Measurements from ENCODE around the gene RAB33A. TPM values are rescaled to one million over a fixed set of nuclear protein-coding genes. Genes with fewer than 3 reads are reported as not detected.

RAB33A gene
- polyA plus RNA-seq, 1 donor (not counting 4 experiments of a cell fraction or from before 2014, with no cell fraction given) = not detected

DNA sequence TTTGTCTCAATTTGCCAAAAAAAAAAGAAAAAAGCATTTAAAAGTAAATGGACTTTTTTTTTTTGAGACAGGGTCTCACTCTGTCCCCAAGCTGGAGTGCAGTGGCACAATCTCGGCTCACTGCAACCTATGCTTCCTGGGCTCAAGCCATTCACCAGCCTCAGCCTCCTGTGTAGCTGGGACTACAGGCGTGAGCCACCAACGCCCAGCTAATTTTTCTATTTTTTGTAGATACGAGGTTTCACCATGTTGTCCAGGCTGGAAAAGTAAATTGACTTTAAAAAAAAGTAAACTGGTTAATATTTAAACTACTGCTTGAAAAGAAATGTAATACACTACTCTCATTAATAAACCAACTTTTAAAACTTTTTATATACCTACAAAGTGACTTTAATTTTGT, 12.0 kb upstream of the RAB33A start:
- FAIRE-seq (no peak), DNase-seq (ENCODE audit: low read depth, low spot score) (no peak)
- Histone ChIP-seq H3K27me3 (ENCODE audit: control insufficient read depth, extremely low read depth, insufficient read depth, low read length) (no peaks in the 10 kb centered on the region), H3K27ac (ENCODE audit: control insufficient read depth, insufficient read depth, low read length) (no peak overlapping the region), H3K9me3 (ENCODE audit: control insufficient read depth, low read depth, low read length) (no peaks in the 10 kb centered on the region), H3K4me2 (ENCODE audit: control insufficient read depth, extremely low read depth, insufficient read depth, low read depth, low read length) (no peak overlapping the region), H3K4me1 (ENCODE audit: control insufficient read depth, extremely low read depth, insufficient read depth, low read length) (peaks cover 8% of the 10 kb centered on the region), H3K9ac (ENCODE audit: control insufficient read depth, extremely low read depth, insufficient read depth, low read length) (no peak overlapping the region), H3K79me2 (ENCODE audit: control insufficient read depth, insufficient read depth, low read length) (peaks cover 17% of the 10 kb centered on the region), H2AFZ (ENCODE audit: control insufficient read depth, low read length) (no peak overlapping the region), H3K9me1 (ENCODE audit: control insufficient read depth, extremely low read depth, insufficient read depth, low read length) (no peaks in the 10 kb centered on the region), H4K20me1 (ENCODE audit: control insufficient read depth, extremely low read depth, insufficient read depth, low read length) (no peaks in the 10 kb centered on the region), H3K4me3 (ENCODE audit: control insufficient read depth in 2 of 3, extremely low read depth in 1 of 3, insufficient read depth in 2 of 3, low read depth in 1 of 3, low read length in 3 of 3) (no peak overlapping the region), H3K36me3 (ENCODE audit: control insufficient read depth in 2 of 2, extremely low read depth in 1 of 2, insufficient read depth in 2 of 2, low read length in 2 of 2) (no peaks in the 10 kb centered on the region)
- dilution Hi-C loops (cut with MboI; ENCODE audit: extremely low pct_ligation_motif_present, low sequenced_read_pairs) = loop anchor here (10.0 kb wide), 1 partner anchor 55 kb away; no protein-coding TSS in a partner anchor
- TF ChIP-seq, protein P1, sequence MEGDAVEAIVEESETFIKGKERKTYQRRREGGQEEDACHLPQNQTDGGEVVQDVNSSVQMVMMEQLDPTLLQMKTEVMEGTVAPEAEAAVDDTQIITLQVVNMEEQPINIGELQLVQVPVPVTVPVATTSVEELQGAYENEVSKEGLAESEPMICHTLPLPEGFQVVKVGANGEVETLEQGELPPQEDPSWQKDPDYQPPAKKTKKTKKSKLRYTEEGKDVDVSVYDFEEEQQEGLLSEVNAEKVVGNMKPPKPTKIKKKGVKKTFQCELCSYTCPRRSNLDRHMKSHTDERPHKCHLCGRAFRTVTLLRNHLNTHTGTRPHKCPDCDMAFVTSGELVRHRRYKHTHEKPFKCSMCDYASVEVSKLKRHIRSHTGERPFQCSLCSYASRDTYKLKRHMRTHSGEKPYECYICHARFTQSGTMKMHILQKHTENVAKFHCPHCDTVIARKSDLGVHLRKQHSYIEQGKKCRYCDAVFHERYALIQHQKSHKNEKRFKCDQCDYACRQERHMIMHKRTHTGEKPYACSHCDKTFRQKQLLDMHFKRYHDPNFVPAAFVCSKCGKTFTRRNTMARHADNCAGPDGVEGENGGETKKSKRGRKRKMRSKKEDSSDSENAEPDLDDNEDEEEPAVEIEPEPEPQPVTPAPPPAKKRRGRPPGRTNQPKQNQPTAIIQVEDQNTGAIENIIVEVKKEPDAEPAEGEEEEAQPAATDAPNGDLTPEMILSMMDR (optimal IDR thresholded peaks at IDR 0.05 in 1 of 3, IDR thresholded peaks at IDR 0.05 in 1 of 3, conservative IDR thresholded peaks at IDR 0.05 in 1 of 3; ENCODE audit: extremely low read depth in 1 of 3, insufficient read depth in 2 of 3, low read length in 3 of 3) = no peak
- no peak for TF ChIP-seq EZH2 (IDR thresholded peaks at IDR 0.05; ENCODE audit: low read length)

DNA sequence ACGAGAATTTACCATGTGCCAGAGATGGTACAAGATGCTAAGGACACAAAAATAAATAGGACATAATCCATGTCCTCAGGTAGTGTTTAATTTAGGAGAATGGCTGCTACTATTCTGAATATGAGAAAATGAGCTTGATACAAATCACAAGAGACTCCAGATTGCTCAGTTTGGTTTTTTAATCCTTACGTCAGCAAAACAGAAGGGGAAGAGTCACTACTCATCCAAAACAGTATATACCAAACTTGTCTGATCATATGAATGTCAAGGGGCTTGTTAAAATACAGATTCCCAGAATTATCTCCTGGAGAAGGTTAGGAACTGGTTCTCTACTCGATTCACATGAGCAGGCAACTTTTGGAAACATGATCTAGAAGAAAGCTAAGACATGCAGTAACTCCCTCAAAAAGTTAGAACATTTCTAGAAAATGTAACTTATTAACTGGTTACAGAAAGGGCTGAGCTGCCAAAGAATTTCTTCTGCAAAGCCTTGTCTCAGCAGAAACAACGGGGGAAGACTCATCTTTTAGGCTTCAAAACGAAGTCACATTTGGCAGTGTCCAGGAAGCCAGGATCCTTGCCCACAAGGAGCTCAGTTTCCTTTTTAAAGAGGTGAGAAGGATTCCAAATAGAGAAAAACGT, 9.5 kb upstream of the RAB33A start:
- no peak overlapping the region for H3K4me3 ChIP-seq (ENCODE audit: control insufficient read depth in 2 of 3, extremely low read depth in 1 of 3, insufficient read depth in 2 of 3, low read depth in 1 of 3, low read length in 3 of 3)
- no peak overlapping the region for H3K4me2 ChIP-seq (ENCODE audit: control insufficient read depth, extremely low read depth, insufficient read depth, low read depth, low read length)
- no peaks in the 10 kb centered on the region for H3K9me1 ChIP-seq (ENCODE audit: control insufficient read depth, extremely low read depth, insufficient read depth, low read length)
- no peak for FAIRE-seq
- H2AFZ ChIP-seq (ENCODE audit: control insufficient read depth, low read length) = no peak overlapping the region
- no peaks in the 10 kb centered on the region for H3K27me3 ChIP-seq (ENCODE audit: control insufficient read depth, extremely low read depth, insufficient read depth, low read length)
- dilution Hi-C loops (cut with MboI; ENCODE audit: extremely low pct_ligation_motif_present, low sequenced_read_pairs) = no loop called here
- peaks cover 8% of the 10 kb centered on the region for H3K4me1 ChIP-seq (ENCODE audit: control insufficient read depth, extremely low read depth, insufficient read depth, low read length)
- TF ChIP-seq, protein P1 (optimal IDR thresholded peaks at IDR 0.05 in 1 of 3, IDR thresholded peaks at IDR 0.05 in 1 of 3, conservative IDR thresholded peaks at IDR 0.05 in 1 of 3; ENCODE audit: extremely low read depth in 1 of 3, insufficient read depth in 2 of 3, low read length in 3 of 3) = no peak
- no peak for TF ChIP-seq EZH2 (IDR thresholded peaks at IDR 0.05; ENCODE audit: low read length)
- no peak overlapping the region for H3K27ac ChIP-seq (ENCODE audit: control insufficient read depth, insufficient read depth, low read length)
- H3K9me3 ChIP-seq (ENCODE audit: control insufficient read depth, low read depth, low read length) = no peaks in the 10 kb centered on the region
- H3K79me2 ChIP-seq (ENCODE audit: control insufficient read depth, insufficient read depth, low read length) = peaks cover 22% of the 10 kb centered on the region
- H4K20me1 ChIP-seq (ENCODE audit: control insufficient read depth, extremely low read depth, insufficient read depth, low read length) = no peaks in the 10 kb centered on the region
- H3K9ac ChIP-seq (ENCODE audit: control insufficient read depth, extremely low read depth, insufficient read depth, low read length) = no peak overlapping the region
- no peak for DNase-seq (ENCODE audit: low read depth, low spot score)
- no peaks in the 10 kb centered on the region for H3K36me3 ChIP-seq (ENCODE audit: control insufficient read depth in 2 of 2, extremely low read depth in 1 of 2, insufficient read depth in 2 of 2, low read length in 2 of 2)
